Activated B cell treated with CpG ODN at 0.5 μM for 24 hours (primary cell): Measurements from ENCODE around the gene SRGAP2C. TPM values are rescaled to one million over a fixed set of nuclear protein-coding genes. Genes with fewer than 3 reads are reported as not detected.
"Not testable (repeated sequence)": the region's sequence is repeated elsewhere in the genome, so short reads cannot be mapped to it uniquely, and the experiment has no call there.

Experiments
- ATAC-seq: fragments of 200-7000 bp; cut with Tn5 transposase; one replicate; pipeline ENCODE4 v1.10.0; 2021; ENCODE audit warnings: low read depth, mild to moderate bottlenecking, moderate library complexity
- CTCF ChIA-PET: fragments of 350-600 bp; sonication (Branson Sonifier 250); formaldehyde crosslinking; loops from one replicate; lab custom pipeline; 2021; ENCODE audit warnings: antibody characterized with exemption; lab: Charles Lee
- POLR2A ChIA-PET: fragments of 350-600 bp; sonication (Branson Sonifier 250); formaldehyde crosslinking; loops from one replicate; lab custom pipeline; 2021; ENCODE audit warnings: antibody characterized with exemption; lab: Charles Lee
- DNase-seq: peaks from one replicate; pipeline ENCODE4 v3.0.0; 2022
- H3K27ac Mint-ChIP-seq: one replicate; pipeline ENCODE4 v1.8.0; 2020; ENCODE audit warnings: mixed read lengths
- H3K27me3 Mint-ChIP-seq: one replicate; pipeline ENCODE4 v1.8.0; 2021; ENCODE audit warnings: mixed read lengths
- H3K36me3 Mint-ChIP-seq: one replicate; pipeline ENCODE4 v1.8.0; 2021; ENCODE audit warnings: low read depth, mixed read lengths
- H3K4me1 Mint-ChIP-seq: one replicate; pipeline ENCODE4 v1.8.0; 2021; ENCODE audit warnings: mixed read lengths
- H3K4me3 Mint-ChIP-seq: one replicate; pipeline ENCODE4 v1.8.0; 2020; ENCODE audit warnings: mild to moderate bottlenecking, mixed read lengths
- H3K9me3 Mint-ChIP-seq: one replicate; pipeline ENCODE4 v1.8.0; 2020; ENCODE audit warnings: mixed read lengths
- intact Hi-C: fragments of 100-400 bp; cut with micrococcal nuclease; formaldehyde crosslinking; loops from one replicate; pipeline ENCODE4 v1.15.1; 2024
- total RNA-seq: library from RNA; stranded (reverse); gene quantifications from 2 replicates; pipeline ENCODE4 v1.2.3, GENCODE V29; 2022

SRGAP2C gene
- 20.4 and 23.8 TPM in 2 replicates for total RNA-seq

DNA sequence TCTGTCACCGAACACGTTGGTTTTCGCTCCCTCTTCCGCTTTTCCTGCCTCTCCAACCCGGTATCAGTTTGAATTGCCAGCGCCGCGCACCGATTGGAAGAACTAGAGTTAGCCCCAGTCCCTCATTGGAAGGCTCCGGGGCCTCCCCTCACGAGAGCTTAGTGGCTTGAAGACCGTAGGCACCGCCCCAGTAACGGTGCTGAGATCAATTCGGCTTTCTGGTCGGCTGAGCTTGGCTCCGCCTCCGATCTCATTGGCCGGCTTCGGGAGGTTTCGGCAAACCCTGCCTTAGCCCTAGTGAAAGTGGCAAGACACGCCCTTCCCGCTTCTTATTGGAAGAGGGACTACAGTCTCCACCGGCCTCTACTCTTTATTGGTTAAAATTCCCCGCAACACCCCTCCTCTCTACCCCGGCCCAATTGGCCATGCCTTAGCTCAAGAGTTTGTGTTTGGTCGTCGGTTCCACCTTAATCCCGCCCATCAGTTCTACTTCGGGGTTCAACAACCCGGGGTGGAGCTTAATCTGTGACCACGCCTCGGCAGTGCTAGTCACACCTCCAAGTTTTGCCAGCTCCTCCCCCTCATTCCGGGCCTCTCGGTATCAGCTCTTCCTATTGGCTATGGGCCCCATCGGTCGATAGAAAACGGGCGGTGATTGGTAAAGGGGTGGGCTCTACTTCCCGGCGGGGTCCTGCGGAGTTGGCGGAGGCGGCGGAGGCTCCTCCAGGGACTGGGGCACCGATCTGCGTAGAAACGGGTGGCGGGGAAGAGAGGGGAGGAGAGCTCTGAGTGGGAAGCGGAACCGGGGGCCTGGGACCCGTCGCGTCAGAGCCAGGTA lies at the start of gene SRGAP2C, which contains the start of gene FAM72B:
Gene SRGAP2C (plus strand): TSS at position 686 of the 838 bp plus-strand sequence. CDS start 2,472 bp downstream, outside the sequence.
Gene FAM72B (minus strand): TSS at position 51 of the 838 bp plus-strand sequence. CDS start 851 bp downstream, outside the sequence.
- ATAC-seq (peak; percentile 76), DNase-seq (peak; percentile 76)
- H3K4me1 Mint-ChIP-seq, H3K27me3 Mint-ChIP-seq, H3K9me3 Mint-ChIP-seq, CTCF ChIA-PET, intact Hi-C loops, H3K36me3 Mint-ChIP-seq: not testable (repeated sequence)
- Mint-ChIP-seq H3K27ac (peak within 1 kb of the TSS; percentile 94), H3K4me3 (peak within 1 kb of the TSS; percentile 97)
- POLR2A ChIA-PET = interaction anchor here (1.1 kb wide), 1 partner anchor 274 kb away, joined by 4 read pairs; no protein-coding TSS in a partner anchor

DNA sequence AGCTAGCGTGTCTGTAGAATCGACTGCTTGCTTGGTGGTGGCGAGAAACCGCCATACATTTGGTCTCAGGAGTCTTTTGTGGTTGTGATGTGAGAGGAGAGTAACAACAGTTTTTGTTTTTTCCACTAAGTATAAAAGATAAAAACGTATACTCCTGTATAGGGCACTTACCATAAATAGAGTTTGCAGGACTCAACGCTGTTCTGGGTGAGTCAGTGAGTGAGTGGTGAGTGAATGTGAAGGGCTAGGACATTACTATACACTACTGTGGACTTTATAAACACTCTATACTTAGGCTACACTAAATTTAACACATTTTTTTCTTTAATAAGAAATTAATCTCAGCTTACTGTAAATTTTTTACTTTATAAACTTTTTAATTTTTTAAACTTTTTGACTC lies 44.4 kb upstream of the SRGAP2C start:
- H3K4me1 Mint-ChIP-seq, ATAC-seq, H3K36me3 Mint-ChIP-seq, H3K4me3 Mint-ChIP-seq, CTCF ChIA-PET, H3K27me3 Mint-ChIP-seq, H3K27ac Mint-ChIP-seq, intact Hi-C loops, H3K9me3 Mint-ChIP-seq, POLR2A ChIA-PET, DNase-seq: not testable (repeated sequence)

DNA sequence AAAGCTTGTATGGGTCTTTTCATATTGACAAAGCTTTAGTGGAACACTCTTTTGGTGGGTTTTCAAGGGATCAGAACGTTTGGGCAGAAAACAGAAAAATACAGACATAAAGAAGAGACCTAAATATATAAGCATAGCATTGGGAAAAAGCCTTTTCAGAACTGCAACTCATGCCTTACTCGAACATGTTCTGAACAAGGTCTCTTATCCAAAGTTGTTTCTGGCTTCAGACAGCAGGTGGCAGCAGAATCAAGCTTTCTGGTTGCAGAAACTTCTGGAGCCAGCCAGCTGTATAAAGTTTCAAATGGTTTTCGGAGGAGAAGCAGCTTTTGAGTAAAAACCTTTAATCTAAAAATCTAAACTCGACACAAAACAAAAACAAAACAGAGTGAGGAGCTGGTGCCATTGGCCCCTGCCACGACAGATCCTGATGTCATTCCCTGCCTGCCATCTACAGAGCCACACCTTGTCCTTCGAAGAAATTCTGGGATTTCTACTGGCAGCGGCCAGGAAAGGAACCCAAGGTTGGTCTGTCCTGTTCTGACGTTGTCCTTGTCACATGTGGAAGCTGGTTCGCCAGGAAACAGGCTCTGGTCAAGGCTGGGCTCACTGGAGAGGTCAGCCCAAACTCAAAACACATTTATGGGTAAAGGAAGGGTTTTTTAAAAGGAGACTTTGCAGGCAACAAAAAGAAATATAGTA lies 36.1 kb upstream of the SRGAP2C start:
- H3K4me3 Mint-ChIP-seq, intact Hi-C loops, H3K4me1 Mint-ChIP-seq, CTCF ChIA-PET, H3K27me3 Mint-ChIP-seq, H3K27ac Mint-ChIP-seq, H3K9me3 Mint-ChIP-seq, POLR2A ChIA-PET, H3K36me3 Mint-ChIP-seq, DNase-seq: not testable (repeated sequence)
- ATAC-seq = peak; percentile 61

DNA sequence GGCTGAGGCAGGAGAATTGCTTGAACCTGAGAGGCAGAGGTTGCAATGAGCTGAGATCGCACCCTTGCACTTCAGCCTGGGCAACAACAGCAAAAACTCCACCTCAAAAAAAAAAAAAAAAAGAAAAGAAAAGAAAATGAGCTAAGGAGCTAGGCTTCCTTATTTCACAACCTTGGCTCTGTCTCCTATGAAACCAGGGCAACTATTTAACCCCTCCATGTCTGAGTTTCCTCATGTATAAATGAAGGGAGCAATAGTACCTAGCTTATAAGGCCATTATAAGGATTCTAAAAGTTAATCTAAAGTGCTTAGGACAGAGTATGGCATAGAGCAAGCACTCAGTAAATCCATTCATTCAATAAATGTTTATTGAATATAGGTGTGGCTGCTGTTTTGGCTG lies 33.5 kb upstream of the SRGAP2C start:
- CTCF ChIA-PET, H3K27me3 Mint-ChIP-seq, H3K27ac Mint-ChIP-seq, DNase-seq, POLR2A ChIA-PET, H3K4me3 Mint-ChIP-seq, H3K9me3 Mint-ChIP-seq, intact Hi-C loops, H3K36me3 Mint-ChIP-seq, ATAC-seq, H3K4me1 Mint-ChIP-seq: not testable (repeated sequence)

DNA sequence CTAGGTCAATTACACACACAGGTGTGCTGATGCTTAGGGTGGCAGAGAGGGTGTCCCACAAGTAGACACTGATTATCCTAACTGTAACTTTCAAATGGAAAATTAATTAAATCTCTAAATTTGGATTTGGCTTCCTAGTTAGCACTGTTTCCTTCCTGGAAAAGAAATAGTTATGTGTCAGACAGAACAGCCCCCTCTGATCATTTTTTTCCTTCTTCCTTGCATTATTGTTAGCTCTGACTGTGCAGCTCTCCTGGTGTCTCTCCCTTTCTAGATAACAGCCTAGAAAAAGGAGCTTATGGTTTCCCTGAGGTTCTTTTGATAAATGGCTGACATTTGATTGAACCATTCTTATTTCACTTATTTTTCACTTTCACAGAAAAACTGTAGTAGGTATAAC lies 32.0 kb upstream of the SRGAP2C start:
- ATAC-seq, POLR2A ChIA-PET, intact Hi-C loops, H3K9me3 Mint-ChIP-seq, H3K36me3 Mint-ChIP-seq, H3K27me3 Mint-ChIP-seq, H3K4me3 Mint-ChIP-seq, H3K4me1 Mint-ChIP-seq, DNase-seq, H3K27ac Mint-ChIP-seq, CTCF ChIA-PET: not testable (repeated sequence)

DNA sequence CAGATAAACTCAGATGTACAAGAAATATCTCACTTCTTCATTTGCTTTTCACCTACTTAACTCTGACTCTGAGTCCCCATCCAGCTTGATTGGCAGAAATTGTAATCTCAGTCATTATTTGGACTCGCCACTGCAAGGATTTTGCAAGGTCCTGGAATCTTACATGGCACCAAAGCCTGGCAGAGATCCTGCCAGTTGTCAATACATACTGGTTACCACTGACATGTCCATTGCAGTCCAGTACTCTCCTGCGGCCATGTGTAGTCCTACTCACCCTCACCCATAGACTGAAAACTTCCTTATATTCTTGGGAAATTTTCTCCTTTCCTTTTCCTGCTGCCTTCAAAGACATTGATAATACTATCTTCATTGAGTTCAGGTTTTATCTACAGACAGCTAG lies 30.0 kb upstream of the SRGAP2C start:
- H3K27ac Mint-ChIP-seq, DNase-seq, POLR2A ChIA-PET, H3K4me3 Mint-ChIP-seq, H3K36me3 Mint-ChIP-seq, ATAC-seq, H3K4me1 Mint-ChIP-seq, H3K9me3 Mint-ChIP-seq, CTCF ChIA-PET, H3K27me3 Mint-ChIP-seq, intact Hi-C loops: not testable (repeated sequence)

DNA sequence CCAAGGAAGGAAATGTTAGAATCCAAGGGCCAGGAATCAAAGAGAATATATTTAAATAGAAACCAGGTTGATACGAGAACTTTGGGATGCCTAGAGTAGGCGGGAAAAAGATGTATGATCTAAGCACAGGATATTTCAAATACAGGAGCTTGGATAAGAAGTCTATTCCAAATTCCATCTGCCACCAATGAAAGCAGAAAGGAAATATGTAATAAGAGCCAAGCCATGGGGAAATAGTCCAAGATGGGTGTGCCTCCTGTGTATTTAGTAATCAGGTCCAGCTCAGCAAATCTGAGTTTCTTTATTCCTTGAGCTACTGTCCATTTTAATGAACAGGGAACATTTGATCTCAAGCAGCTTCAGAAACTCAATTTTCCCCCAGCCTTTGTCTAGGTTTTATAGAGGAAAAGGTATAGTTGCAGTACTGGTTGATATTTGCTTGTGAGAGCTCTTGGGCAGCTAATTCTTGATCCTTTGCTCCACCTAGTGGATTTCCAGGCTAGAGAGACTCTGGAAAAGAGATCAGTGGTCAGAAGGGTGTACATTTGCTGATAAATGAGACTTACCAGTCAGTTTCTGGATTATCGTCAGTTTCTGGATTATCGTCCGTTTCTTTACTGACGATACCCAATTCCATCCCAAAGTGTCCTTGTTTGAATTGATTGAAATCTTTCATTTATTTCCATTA lies 29.0 kb upstream of the SRGAP2C start:
- POLR2A ChIA-PET, H3K36me3 Mint-ChIP-seq, ATAC-seq, CTCF ChIA-PET, H3K9me3 Mint-ChIP-seq, H3K27ac Mint-ChIP-seq, intact Hi-C loops, DNase-seq, H3K4me1 Mint-ChIP-seq, H3K4me3 Mint-ChIP-seq, H3K27me3 Mint-ChIP-seq: not testable (repeated sequence)

DNA sequence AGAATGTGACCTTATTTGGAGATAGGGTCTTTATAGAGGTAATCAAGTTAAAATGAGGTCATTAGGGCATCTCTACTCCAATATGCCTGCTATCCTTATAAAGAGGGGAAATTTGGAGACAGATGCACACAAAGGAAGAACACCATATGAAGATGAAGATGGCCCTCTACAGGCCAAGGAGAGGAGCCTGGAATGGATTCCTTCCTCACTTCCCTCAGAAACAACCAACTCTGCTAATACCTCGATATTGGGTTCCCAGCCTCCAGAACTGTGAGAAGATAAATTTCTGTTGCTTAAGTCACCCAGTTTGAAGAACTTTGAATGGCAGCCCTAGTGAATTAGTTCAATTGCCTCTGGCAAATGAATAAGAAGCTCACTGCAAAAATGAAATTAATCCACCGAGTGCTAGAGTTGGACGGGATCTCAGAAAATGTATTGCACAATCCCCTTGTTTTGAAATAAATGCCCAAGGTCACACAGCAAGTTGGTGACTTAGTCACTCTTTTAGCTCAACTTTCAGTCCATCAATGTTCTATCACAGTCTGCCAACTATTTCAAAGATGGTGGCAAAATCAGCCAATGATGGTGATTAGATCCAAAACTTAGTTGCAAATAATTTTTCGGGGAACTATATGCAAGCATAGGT lies 27.7 kb upstream of the SRGAP2C start:
- CTCF ChIA-PET, H3K4me3 Mint-ChIP-seq, H3K36me3 Mint-ChIP-seq, H3K27me3 Mint-ChIP-seq, ATAC-seq, H3K9me3 Mint-ChIP-seq, H3K27ac Mint-ChIP-seq, POLR2A ChIA-PET, intact Hi-C loops, H3K4me1 Mint-ChIP-seq, DNase-seq: not testable (repeated sequence)

DNA sequence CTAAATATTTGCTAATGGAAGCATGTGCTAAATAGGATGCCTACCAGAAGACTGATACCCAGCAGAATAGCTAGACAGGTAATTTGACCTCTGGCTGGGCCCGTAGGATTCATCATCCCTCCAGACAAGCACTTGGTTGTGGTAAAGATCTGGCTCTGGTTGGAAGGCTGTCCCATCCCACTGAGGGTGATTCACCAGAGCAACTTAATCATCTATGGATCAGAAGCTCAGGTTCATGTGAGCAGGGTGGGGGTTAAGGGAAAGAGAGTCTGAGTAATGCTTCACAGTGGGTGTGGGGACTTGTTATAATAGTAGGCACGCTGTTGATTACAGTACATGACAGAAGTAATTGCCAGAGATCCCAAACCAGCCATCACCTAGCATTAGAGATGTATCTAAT lies 27.2 kb upstream of the SRGAP2C start:
- CTCF ChIA-PET, H3K9me3 Mint-ChIP-seq, H3K4me1 Mint-ChIP-seq, H3K36me3 Mint-ChIP-seq, POLR2A ChIA-PET, DNase-seq, intact Hi-C loops, H3K27me3 Mint-ChIP-seq, H3K27ac Mint-ChIP-seq, H3K4me3 Mint-ChIP-seq, ATAC-seq: not testable (repeated sequence)

DNA sequence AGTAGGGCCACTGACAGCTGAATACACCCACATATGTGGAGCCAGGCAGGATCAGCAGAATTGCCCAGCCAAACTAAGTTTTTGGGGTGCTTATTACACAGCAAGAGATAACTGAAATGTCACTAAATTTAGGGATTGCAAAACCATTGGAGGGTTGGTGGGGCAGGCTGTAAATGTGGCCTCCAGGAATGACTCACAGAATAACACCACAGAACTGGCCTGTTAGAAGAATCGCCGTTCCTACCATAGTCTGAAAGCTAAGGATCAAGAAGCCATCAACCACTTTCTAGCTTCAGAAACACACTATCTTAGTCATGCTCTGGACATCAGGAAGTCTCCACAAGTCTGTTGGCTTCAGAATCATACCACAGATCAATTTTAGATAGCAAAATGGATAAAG lies 24.7 kb upstream of the SRGAP2C start:
- CTCF ChIA-PET, POLR2A ChIA-PET, H3K27ac Mint-ChIP-seq, H3K4me1 Mint-ChIP-seq, H3K36me3 Mint-ChIP-seq, intact Hi-C loops, H3K9me3 Mint-ChIP-seq, H3K4me3 Mint-ChIP-seq, H3K27me3 Mint-ChIP-seq, DNase-seq, ATAC-seq: not testable (repeated sequence)

DNA sequence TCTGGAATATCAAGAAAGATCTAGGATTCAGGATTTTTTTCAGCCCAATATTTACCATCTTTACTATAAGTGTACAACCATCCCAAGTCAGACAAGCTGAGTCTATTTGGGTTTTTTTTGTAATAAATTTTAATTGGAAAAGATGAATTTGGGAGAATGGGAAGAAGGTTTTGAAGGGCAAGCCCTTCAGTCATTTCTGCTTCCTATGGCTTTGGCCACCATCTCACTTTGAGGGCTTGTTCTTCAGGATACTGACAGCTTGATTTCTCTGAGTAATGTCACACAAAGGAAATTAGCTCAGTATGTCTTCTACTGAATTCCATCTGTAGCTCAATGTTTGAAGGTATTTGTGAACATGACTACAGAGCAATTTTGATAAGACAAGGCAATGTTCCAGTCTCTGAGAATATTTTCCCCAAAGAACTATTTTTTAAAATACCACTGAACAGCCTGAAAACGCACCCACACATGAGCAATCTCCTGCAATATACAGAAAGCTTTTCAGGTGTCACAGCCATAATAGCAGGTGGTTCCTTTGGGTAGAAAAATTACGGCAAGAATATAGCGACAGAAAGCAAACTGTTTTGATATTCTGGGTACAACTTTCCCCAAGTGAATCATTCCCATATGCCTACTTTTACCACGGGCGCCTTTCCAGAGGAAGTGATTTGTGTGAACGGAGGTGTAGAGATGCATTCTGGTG lies 23.4 kb upstream of the SRGAP2C start:
- ATAC-seq, CTCF ChIA-PET, H3K27ac Mint-ChIP-seq, H3K27me3 Mint-ChIP-seq, POLR2A ChIA-PET, intact Hi-C loops, H3K36me3 Mint-ChIP-seq, DNase-seq, H3K9me3 Mint-ChIP-seq, H3K4me1 Mint-ChIP-seq, H3K4me3 Mint-ChIP-seq: not testable (repeated sequence)
